ENCODE results near the gene DHX35. TPM values are rescaled to one million over a fixed set of nuclear protein-coding genes. Genes with fewer than 3 reads are reported as not detected.

DHX35 gene
- total and polyA plus RNA-seq, 2 of the 8 experiments (the other 6 are each of a cell fraction or from before 2014, with no cell fraction given): 21.9 to 27.7 TPM

GRCh38 chr20:39072132-39072531 lies 110.0 kb downstream of the DHX35 start:
- no peaks in the 10 kb centered on the region for H3K79me2 ChIP-seq (ENCODE audit: control insufficient read depth in 1 of 2, insufficient read depth in 2 of 2, low read length in 2 of 2)
- H4K5ac ChIP-seq (ENCODE audit: insufficient read length, low read depth, low read length): no peak overlapping the region
- H2AFZ ChIP-seq (ENCODE audit: low read length): no peak overlapping the region
- no peak overlapping the region for H3K14ac ChIP-seq (ENCODE audit: insufficient read length)
- no peak overlapping the region for H2AK5ac ChIP-seq (ENCODE audit: low read depth, low read length)
- ChIA-PET CTCF (ENCODE audit: partially characterized antibody) (interaction anchor here (0.6 to 11.3 kb wide), 3 partner anchors 10 to 815 kb away, joined by 3 to 197 read pairs (median 84); no protein-coding TSS in a partner anchor), POLR2A (ENCODE audit: partially characterized antibody) (no interaction called here)
- no peak overlapping the region for H3K27ac ChIP-seq (ENCODE audit: low read depth, low read length)
- no peak overlapping the region for H3K56ac ChIP-seq (replicated peaks; ENCODE audit: insufficient read length, low read depth, low read length)
- no peaks in the 10 kb centered on the region; a peak in 1 of 4 replicates for H3K9me3 ChIP-seq (ENCODE audit: insufficient read depth in 2 of 2, low read depth in 1 of 2, low read length in 1 of 2)
- H4K91ac ChIP-seq (replicated peaks; ENCODE audit: insufficient read length, low read length): no peak overlapping the region
- H4K20me1 ChIP-seq (replicated peaks in 1 of 2; ENCODE audit: control insufficient read depth in 1 of 2, insufficient read depth in 2 of 2, low read length in 2 of 2): no peaks in the 10 kb centered on the region
- H3K79me1 ChIP-seq (ENCODE audit: low read depth, low read length): no peaks in the 10 kb centered on the region
- FAIRE-seq (no peak), DNase-seq (ENCODE audit: low read depth in 1 of 2, low spot score in 2 of 2) (no peak)
- H2BK120ac ChIP-seq (replicated peaks; ENCODE audit: low read depth, low read length): no peak overlapping the region
- H2BK15ac ChIP-seq (ENCODE audit: low read length): no peak overlapping the region
- no peak overlapping the region for H3K23ac ChIP-seq (ENCODE audit: insufficient read length)
- WGBS, 2 experiments (ENCODE audit: extremely low coverage in 1 of 2, insufficient coverage in 1 of 2, insufficient read length in 1 of 2, insufficient replicate concordance in 2 of 2, low coverage in 1 of 2, low lambda C conversion rate in 2 of 2, missing lambda C conversion rate in 1 of 2): 91% methylated on average over 9 of the region's 11 CpGs; no CpG with 5 or more reads in 1 of the 2 experiments
- H3K4me1 ChIP-seq (replicated peaks in 1 of 4; ENCODE audit: control insufficient read depth in 3 of 4, insufficient read depth in 4 of 4, low read length in 3 of 4): no peaks in the 10 kb centered on the region; a peak in 1 of 7 replicates
- H3K18ac ChIP-seq (ENCODE audit: extremely low read depth, low read length): no peak overlapping the region
- H2BK5ac ChIP-seq (ENCODE audit: low read depth, low read length): no peak overlapping the region
- no peaks in the 10 kb centered on the region for H3K23me2 ChIP-seq (ENCODE audit: low read depth, low read length)
- H3K4me3 ChIP-seq (ENCODE audit: extremely low read depth in 1 of 4, insufficient read depth in 2 of 4, low read depth in 3 of 4, low read length in 4 of 4): no peak overlapping the region
- no peak overlapping the region for H2BK12ac ChIP-seq (ENCODE audit: low read depth, low read length)
- H4K8ac ChIP-seq (ENCODE audit: extremely low read depth, insufficient read depth, low read length): no peak overlapping the region
- H3K9ac ChIP-seq (replicated peaks in 1 of 4; ENCODE audit: extremely low read depth in 1 of 4, low read depth in 3 of 4, low read length in 3 of 4): no peak overlapping the region
- H3K27me3 ChIP-seq (replicated peaks in 1 of 4; ENCODE audit: control insufficient read depth in 3 of 4, extremely low read depth in 1 of 4, insufficient read depth in 3 of 4, low read length in 3 of 4): 0 out of 7 replicates have a peak, but pooled peaks cover 0 to 2% (median 0%) of the 10 kb centered on the region in 4 experiments
- no peak overlapping the region for H3K4me2 ChIP-seq (ENCODE audit: insufficient read depth in 1 of 2, low read depth in 2 of 2, low read length in 2 of 2)
- no peaks in the 10 kb centered on the region for H3K36me3 ChIP-seq (ENCODE audit: control insufficient read depth in 2 of 4, insufficient read depth in 4 of 4, low read length in 3 of 4)
- H2BK20ac ChIP-seq (ENCODE audit: low read length): no peak overlapping the region
- H3K4ac ChIP-seq (replicated peaks; ENCODE audit: insufficient read length, low read depth, low read length): no peak overlapping the region
- TF ChIP-seq ATF2 (IDR thresholded peaks at IDR 0.05; ENCODE audit: low read length) (no peak), YY1 (IDR thresholded peaks at IDR 0.05; ENCODE audit: low read depth, low read length) (no peak), MAFK (IDR thresholded peaks at IDR 0.05; ENCODE audit: low read depth, low read length) (no peak), NRF1 (IDR thresholded peaks at IDR 0.05; ENCODE audit: low read depth, low read length) (no peak), POLR2AphosphoS5 (IDR thresholded peaks at IDR 0.05; ENCODE audit: low read depth, low read length) (no peak), CBX8 (IDR thresholded peaks at IDR 0.05; ENCODE audit: borderline replicate concordance, low read depth, low read length) (no peak), ZNF274 (IDR thresholded peaks at IDR 0.05; ENCODE audit: borderline replicate concordance, extremely low read depth, low read length) (no peak), CBX5 (IDR thresholded peaks at IDR 0.05; ENCODE audit: low read depth, low read length) (no peak), CREB1 (IDR thresholded peaks at IDR 0.05) (no peak), EP300 (IDR thresholded peaks at IDR 0.05; ENCODE audit: borderline replicate concordance in 1 of 2, low read depth in 2 of 2, low read length in 2 of 2) (no peak), PHF8 (conservative IDR thresholded peaks at IDR 0.05; ENCODE audit: low read depth, low read length) (no peak), TBP (IDR thresholded peaks at IDR 0.05; ENCODE audit: low read depth, low read length) (no peak), SP1 (IDR thresholded peaks at IDR 0.05; ENCODE audit: low read depth, low read length) (no peak), SIRT6 (IDR thresholded peaks at IDR 0.05; ENCODE audit: low read length) (no peak)
